H7 (cell line): ENCODE results near the gene CDH23. TPM values are rescaled to one million over a fixed set of nuclear protein-coding genes. Genes with fewer than 3 reads are reported as not detected.

Source experiments
- DNase-seq: peaks from one replicate; pipeline ENCODE4 v3.0.0; 2012
- H3K27me3 ChIP-seq: 2 replicates; pipeline ENCODE4 v1.6.0; 2011; ENCODE audit warnings: mild to moderate bottlenecking, low read length; ENCODE audit not compliant: control insufficient read depth, insufficient read depth
- H3K36me3 ChIP-seq: replicated peaks from 2 replicates; pipeline ENCODE4 v1.5.1; 2011; ENCODE audit warnings: low read length; ENCODE audit not compliant: control insufficient read depth, insufficient read depth
- H3K4me3 ChIP-seq: 2 replicates; pipeline ENCODE4 v1.5.1; 2011; ENCODE audit warnings: low read depth, mild to moderate bottlenecking, control low read depth, low read length, moderate library complexity; ENCODE audit not compliant: insufficient read depth
- total RNA-seq: library from RNA; depleted of rRNA; stranded (reverse); fragments of >200 nt; shearing (Covaris generic); gene quantifications from 2 replicates; pipeline ENCODE4 v1.2.3, GENCODE V29; 2014

Gene CDH23
- total RNA-seq, 1 experiment from 2014 or later: 4.5 TPM

GRCh38 chr10:71771821-71772617 lies 375.3 kb downstream of the CDH23 start:
- no peaks in the 10 kb centered on the region for H3K36me3 ChIP-seq
- DNase-seq: no peak
- H3K4me3 ChIP-seq: no peak overlapping the region
- H3K27me3 ChIP-seq: peaks cover 13% of the 10 kb centered on the region

- Histone ChIP-seq H3K36me3 (no peaks in the 10 kb centered on the region), H3K4me3 (peak overlapping the region; percentile 54), H3K27me3 (peaks cover 13% of the 10 kb centered on the region)
- DNase-seq: no peak
Measured at GRCh38 chr10:71772832-71773220, 376.1 kb downstream of the CDH23 start.

GRCh38 chr10:71773221-71773971 lies 376.7 kb downstream of the CDH23 start, which contains the start of gene VSIR:
Gene VSIR, minus strand, starts transcription at chr10:71773520. Its CDS starts 81 bp downstream, at chr10:71773439.
- Histone ChIP-seq H3K27me3 (peaks cover 13% of the 10 kb centered on the region), H3K4me3 (peak within 1 kb of the TSS; percentile 54), H3K36me3 (no peaks in the 10 kb centered on the region)
- DNase-seq: peak; percentile 98

DNA sequence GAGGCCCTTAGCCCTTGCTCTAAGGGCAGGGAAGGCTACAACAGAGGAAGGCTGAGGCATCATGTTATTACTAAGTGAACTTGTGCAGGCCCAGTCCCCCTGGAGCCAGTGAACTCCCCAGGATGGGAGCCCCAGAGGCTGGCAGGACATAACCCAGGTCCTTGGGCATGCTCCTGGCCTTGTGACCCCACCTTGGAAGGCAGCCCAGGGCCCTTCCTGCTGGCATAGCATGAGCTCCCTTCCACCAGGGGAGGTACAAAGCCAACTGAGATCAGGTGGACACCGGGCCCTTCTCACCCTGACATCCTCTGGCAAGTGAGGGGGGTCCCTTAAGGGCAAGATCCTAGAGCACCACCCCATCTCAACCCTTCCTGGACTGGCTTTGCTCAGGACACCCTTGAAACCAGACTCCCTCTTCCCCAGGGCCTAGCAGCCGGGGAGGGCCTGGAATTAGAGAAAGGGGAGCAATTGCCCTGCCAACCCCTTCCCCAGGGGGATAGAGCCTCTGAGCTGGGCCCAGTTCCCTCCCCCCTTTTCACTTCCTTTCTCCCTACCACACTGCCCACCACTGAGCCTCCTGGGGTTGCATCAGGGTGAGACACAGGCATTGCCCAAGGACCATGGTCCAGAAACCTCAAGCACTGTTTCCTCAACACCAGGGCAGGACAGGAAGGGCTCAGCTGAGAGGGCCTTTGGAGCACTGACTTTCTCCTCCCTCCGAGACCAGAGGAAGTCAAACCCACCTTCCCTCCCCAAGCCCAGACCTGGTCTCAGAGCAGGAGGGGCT lies 378.4 kb downstream of the CDH23 start:
- H3K27me3 ChIP-seq: peaks cover 13% of the 10 kb centered on the region
- no peak overlapping the region for H3K4me3 ChIP-seq
- no peaks in the 10 kb centered on the region for H3K36me3 ChIP-seq
- no peak for DNase-seq

- no peak for DNase-seq
- peaks cover 13% of the 10 kb centered on the region for H3K27me3 ChIP-seq
- H3K36me3 ChIP-seq: no peaks in the 10 kb centered on the region
- no peak overlapping the region for H3K4me3 ChIP-seq
Measured at GRCh38 chr10:71776481-71776925, 379.8 kb downstream of the CDH23 start.

- DNase-seq: no peak
- Histone ChIP-seq H3K4me3 (no peak overlapping the region), H3K27me3 (peaks cover 12% of the 10 kb centered on the region), H3K36me3 (no peaks in the 10 kb centered on the region)
Measured at GRCh38 chr10:71777213-71777985, 380.7 kb downstream of the CDH23 start.

DNA sequence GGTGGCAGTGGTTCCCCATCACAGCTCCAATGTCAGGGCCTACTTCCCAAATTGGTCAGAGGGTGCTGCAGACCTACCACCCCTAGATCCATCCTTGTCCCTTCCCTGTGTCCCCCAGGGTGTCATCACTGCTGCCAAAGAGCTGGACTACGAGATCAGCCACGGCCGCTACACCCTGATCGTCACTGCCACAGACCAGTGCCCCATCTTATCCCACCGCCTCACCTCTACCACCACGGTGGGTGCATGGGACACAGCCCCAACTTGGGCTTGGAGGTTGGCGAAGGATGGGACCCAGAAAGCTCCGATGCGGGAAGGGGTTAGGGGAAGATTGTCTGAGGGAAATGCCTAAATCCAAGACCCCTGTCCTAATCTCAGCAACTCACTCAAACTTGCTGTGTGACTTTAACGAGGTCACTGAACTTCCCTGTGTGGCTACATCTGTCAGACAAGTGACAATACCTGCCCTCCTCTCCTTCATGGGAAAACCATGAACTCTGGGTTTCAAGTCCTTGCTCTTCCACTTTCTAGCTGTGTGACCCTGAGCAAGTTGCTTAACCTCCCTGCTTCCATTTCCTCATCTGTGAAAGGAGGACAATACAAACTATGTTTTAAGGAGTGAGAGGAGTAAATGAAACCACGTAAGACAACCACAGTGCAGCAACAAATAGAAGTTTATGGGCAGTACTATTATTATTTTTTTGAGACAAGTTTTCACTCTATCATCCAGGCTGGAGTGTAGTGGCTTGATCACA lies 381.5 kb downstream of the CDH23 start:
- Histone ChIP-seq H3K36me3 (no peaks in the 10 kb centered on the region), H3K4me3 (no peak overlapping the region), H3K27me3 (peaks cover 3% of the 10 kb centered on the region; the same call in 1 of the 2 replicates)
- DNase-seq: no peak

DNA sequence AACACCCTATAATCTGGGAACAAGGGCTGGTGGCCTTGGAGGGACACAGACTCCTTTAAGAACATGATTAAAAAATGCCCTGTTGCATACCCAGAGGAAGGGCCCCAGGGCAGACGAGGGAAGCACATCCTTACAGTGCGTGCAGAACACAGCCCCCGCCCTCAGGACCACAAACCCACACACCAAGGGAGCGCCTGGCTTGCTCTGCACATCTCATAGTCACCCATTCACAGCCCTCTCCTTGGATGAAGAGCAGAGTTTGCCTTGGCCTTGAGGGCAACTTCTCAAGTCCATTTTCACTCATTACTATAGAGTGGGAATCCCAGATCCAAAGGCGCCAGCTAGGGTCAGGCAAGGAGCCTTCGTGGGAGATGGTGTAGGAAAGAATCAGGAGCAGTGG lies 382.9 kb downstream of the CDH23 start:
- no peaks in the 10 kb centered on the region for H3K36me3 ChIP-seq
- H3K27me3 ChIP-seq: no peaks in the 10 kb centered on the region
- DNase-seq: no peak
- H3K4me3 ChIP-seq: no peak overlapping the region

DNA sequence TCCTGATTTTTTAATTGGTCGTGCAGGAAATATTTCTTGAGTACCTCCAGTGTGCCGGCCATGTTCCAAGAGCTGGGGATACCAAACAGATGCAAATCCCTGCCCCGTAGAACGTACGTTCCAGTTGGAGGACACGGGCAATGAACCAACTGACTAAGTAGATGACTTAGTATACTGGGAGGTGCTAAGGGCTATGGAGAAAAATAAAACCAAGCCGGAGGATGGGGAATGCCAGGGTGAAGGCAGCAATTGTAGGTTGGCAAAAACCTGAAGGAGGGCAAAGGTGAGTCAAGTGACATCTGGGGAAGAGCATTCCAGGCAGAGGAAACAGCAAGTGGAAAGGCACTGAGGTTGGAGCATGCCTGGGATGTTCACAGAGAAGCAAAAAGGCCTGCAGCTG lies 383.4 kb downstream of the CDH23 start:
- Histone ChIP-seq H3K36me3 (no peaks in the 10 kb centered on the region), H3K4me3 (no peak overlapping the region), H3K27me3 (no peaks in the 10 kb centered on the region)
- DNase-seq: no peak

- Histone ChIP-seq H3K4me3 (no peak overlapping the region), H3K36me3 (no peaks in the 10 kb centered on the region), H3K27me3 (no peaks in the 10 kb centered on the region)
- DNase-seq: peak; percentile 82
Measured at GRCh38 chr10:71780719-71781118, 384.0 kb downstream of the CDH23 start.

- DNase-seq: peak; percentile 55
- H3K27me3 ChIP-seq: no peaks in the 10 kb centered on the region
- no peak overlapping the region for H3K4me3 ChIP-seq
- no peaks in the 10 kb centered on the region for H3K36me3 ChIP-seq
Measured at GRCh38 chr10:71782221-71782916, 385.6 kb downstream of the CDH23 start.

- DNase-seq: peak; percentile 71
Measured at GRCh38 chr10:71782917-71783490, 386.3 kb downstream of the CDH23 start.

More at GRCh38 chr10:71782917-71783490, 386.3 kb downstream of the CDH23 start:
- no peak overlapping the region for H3K4me3 ChIP-seq
- no peaks in the 10 kb centered on the region for H3K36me3 ChIP-seq
- H3K27me3 ChIP-seq: no peaks in the 10 kb centered on the region
